Naive thymus-derived CD8-positive, alpha-beta T cell (primary cell): ENCODE results near the gene SKAP1. TPM values are rescaled to one million over a fixed set of nuclear protein-coding genes. Genes with fewer than 3 reads are reported as not detected.

ENCODE experiments used
- ATAC-seq, 2 donors: fragments of 150-1000 bp; cut with Tn5 transposase in 1 of 2; sonication (Bioruptor Pico), chemical (Tn5 transposase) in 1 of 2; 1 replicate in 1 of 2; 2 replicates in 1 of 2; pipeline ENCODE4 v1.10.0; 2021; ENCODE audit warnings: mild to moderate bottlenecking in 2 of 2, moderate library complexity in 2 of 2
- POLR2A ChIA-PET: fragments of 350-600 bp; sonication (Branson Sonifier 250); formaldehyde crosslinking; loops from one replicate; lab custom pipeline; 2021; ENCODE audit warnings: antibody characterized with exemption; lab: Charles Lee
- DNase-seq, 10 donors: peaks; one replicate each; pipeline versions ENCODE4 v3.0.0 to v3.0.0-alpha.2; 2020 to 2022
- H3K27ac Mint-ChIP-seq, 10 donors: one replicate each; pipeline ENCODE4 v1.8.0; 2020 to 2022; ENCODE audit warnings: mild to moderate bottlenecking in 10 of 10, mixed read lengths in 10 of 10, moderate library complexity in 4 of 10, inconsistent platforms in 1 of 10
- H3K27me3 Mint-ChIP-seq, 5 donors: one replicate each; pipeline ENCODE4 v1.8.0; 2021 to 2022; ENCODE audit warnings: mixed read lengths in 5 of 5
- H3K36me3 Mint-ChIP-seq, 3 donors: one replicate each; pipeline ENCODE4 v1.8.0; 2020 to 2022; ENCODE audit warnings: mixed read lengths in 3 of 3, mild to moderate bottlenecking in 2 of 3, inconsistent platforms in 1 of 3
- H3K4me1 Mint-ChIP-seq, 4 donors: one replicate each; pipeline ENCODE4 v1.8.0; 2021 to 2022; ENCODE audit warnings: mixed read lengths in 4 of 4
- H3K4me3 Mint-ChIP-seq, 10 donors: one replicate each; pipeline ENCODE4 v1.8.0; 2020 to 2022; ENCODE audit warnings: mild to moderate bottlenecking in 10 of 10, mixed read lengths in 10 of 10, moderate library complexity in 6 of 10, inconsistent platforms in 1 of 10
- H3K9me3 Mint-ChIP-seq, 9 donors: one replicate each; pipeline ENCODE4 v1.8.0; 2020 to 2022; ENCODE audit warnings: mixed read lengths in 9 of 9, mild to moderate bottlenecking in 3 of 9, inconsistent platforms in 1 of 9, moderate library complexity in 1 of 9
- polyA plus RNA-seq, 3 donors: library from polyadenylated mRNA; unstranded; fragments of 300-500 nt; fragmentation: Illumina TruSeq; gene quantifications; one replicate each; pipeline ENCODE4 v1.2.3, GENCODE V29; 2021
- total RNA-seq, 8 experiments: library from RNA in 2 of 8; stranded (reverse) in 2 of 8; gene quantifications; one replicate each; pipeline ENCODE4 v1.2.3 and lab custom pipeline; 2021 to 2026

Gene SKAP1
- total and polyA plus RNA-seq, 5 experiments from 2014 or later = 73.0 to 237 (median 223) TPM

DNA sequence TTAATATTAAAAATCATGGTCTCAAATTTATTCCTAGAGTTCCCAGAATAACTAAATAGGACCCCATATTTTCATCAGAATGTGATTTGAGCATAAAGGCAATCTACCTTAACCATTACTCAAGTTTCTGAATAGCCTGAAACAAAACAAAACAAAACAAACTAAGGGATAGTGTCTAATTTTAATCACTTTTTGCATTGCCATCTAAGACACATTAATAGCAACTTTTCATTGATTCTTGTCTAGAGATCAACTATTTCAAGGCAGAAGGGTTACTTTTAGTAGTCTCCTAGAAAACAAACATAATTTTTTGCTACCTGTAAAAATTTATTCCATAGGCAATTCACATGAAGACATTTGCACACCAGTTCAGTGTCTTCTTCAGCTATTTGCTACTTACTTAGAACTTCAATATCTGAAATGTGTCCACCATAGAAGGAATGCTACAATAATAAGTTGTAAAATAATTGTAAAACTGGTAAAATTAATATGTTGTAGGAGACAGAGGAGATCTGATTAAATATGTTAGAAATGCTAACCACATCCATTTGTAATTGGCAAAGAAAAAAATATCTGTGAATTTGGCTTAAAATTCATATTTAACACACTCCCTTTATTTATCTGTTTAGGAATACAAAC lies 94.7 kb downstream of the SKAP1 start:
- ATAC-seq (no peak), DNase-seq (no peak)
- POLR2A ChIA-PET = no interaction called here
- Mint-ChIP-seq H3K27me3 (no peaks in the 10 kb centered on the region), H3K4me1 (peaks cover 4 to 17% (median 8%) of the 10 kb centered on the region in 4 donors), H3K27ac (no peak overlapping the region), H3K9me3 (no peaks in the 10 kb centered on the region), H3K4me3 (no peak overlapping the region), H3K36me3 (peaks cover 0 to 42% (median 0%) of the 10 kb centered on the region in 3 donors)

DNA sequence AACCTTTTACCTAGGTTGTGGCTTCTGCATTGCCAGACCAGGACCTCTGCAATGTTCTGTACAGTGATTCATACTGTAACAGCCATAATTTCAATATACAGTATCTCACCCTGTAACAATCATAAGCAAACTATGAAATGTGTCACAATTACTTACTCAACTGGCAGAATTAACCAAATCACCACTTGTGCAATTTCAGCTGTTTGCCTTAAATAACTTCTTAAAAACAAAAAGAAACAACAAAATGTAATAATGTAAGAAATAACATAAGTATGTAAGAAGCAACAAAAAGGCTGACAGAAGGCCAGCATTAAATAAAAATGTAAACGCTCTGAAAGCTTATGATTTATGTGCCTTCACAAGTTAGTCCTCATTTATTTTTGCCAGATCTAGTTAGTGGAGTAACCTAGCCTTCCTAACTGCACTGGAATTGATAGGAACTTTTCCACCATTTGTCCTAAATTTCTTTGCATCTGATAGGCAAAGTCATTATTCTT lies 96.9 kb downstream of the SKAP1 start:
- no peak overlapping the region for H3K4me3 Mint-ChIP-seq
- H3K27ac Mint-ChIP-seq = no peak overlapping the region
- no peaks in the 10 kb centered on the region for H3K27me3 Mint-ChIP-seq
- POLR2A ChIA-PET = interaction anchor here (0.7 kb wide), 1 partner anchor 21 kb away, joined by 3 read pairs; no protein-coding TSS in a partner anchor
- no peak for DNase-seq
- no peak for ATAC-seq
- peaks cover 9 to 29% (median 13%) of the 10 kb centered on the region in 4 donors for H3K4me1 Mint-ChIP-seq
- no peaks in the 10 kb centered on the region for H3K9me3 Mint-ChIP-seq
- peaks cover 0 to 37% (median 5%) of the 10 kb centered on the region in 3 donors for H3K36me3 Mint-ChIP-seq

DNA sequence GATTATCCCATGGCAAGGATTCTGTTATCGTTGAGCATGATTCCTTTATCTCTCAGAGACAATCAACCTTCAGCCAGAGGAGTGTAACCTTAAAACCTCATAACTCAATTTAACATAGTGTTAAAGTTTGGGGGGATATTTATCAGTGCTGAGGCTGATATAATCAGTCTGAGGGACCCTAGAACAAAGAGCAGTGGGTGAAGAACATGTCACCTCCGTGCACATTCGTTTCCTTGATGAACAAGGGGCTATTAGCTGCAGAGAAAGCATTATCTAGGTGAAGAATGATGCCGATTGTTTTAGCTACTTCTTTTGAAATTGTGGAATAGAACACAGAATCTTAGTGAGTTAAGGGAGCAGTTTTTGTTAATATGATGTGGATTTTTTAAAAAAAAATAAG lies 99.1 kb downstream of the SKAP1 start:
- Mint-ChIP-seq H3K4me3 (no peak overlapping the region), H3K27me3 (no peaks in the 10 kb centered on the region), H3K4me1 (peaks cover 5 to 24% (median 8%) of the 10 kb centered on the region in 4 donors), H3K36me3 (peaks cover 0 to 38% (median 5%) of the 10 kb centered on the region in 3 donors), H3K9me3 (no peaks in the 10 kb centered on the region), H3K27ac (no peak overlapping the region)
- POLR2A ChIA-PET = no interaction called here
- ATAC-seq (no peak), DNase-seq (no peak)

GRCh38 chr17:48330421-48330820 lies 99.6 kb downstream of the SKAP1 start:
- Mint-ChIP-seq H3K36me3 (peaks cover 0 to 38% (median 5%) of the 10 kb centered on the region in 3 donors), H3K4me3 (no peak overlapping the region), H3K27ac (no peak overlapping the region), H3K27me3 (no peaks in the 10 kb centered on the region), H3K9me3 (no peaks in the 10 kb centered on the region), H3K4me1 (peaks cover 4 to 20% (median 7%) of the 10 kb centered on the region in 4 donors)
- POLR2A ChIA-PET = no interaction called here
- DNase-seq (no peak), ATAC-seq (no peak)

- ATAC-seq (no peak), DNase-seq (no peak)
- no peak overlapping the region for H3K4me3 Mint-ChIP-seq
- POLR2A ChIA-PET = no interaction called here
- H3K9me3 Mint-ChIP-seq = no peaks in the 10 kb centered on the region
- no peaks in the 10 kb centered on the region for H3K27me3 Mint-ChIP-seq
- H3K27ac Mint-ChIP-seq = peak overlapping the region in 2 of 10 donors; percentile 25 to 45
- peaks cover 0 to 40% (median 5%) of the 10 kb centered on the region in 3 donors for H3K36me3 Mint-ChIP-seq
- peaks cover 4 to 20% (median 8%) of the 10 kb centered on the region in 4 donors for H3K4me1 Mint-ChIP-seq
Observed at GRCh38 chr17:48328457-48328856, 101.6 kb downstream of the SKAP1 start.

GRCh38 chr17:48326310-48326709 lies 103.7 kb downstream of the SKAP1 start:
- H3K27ac Mint-ChIP-seq = peak overlapping the region in 1 of 10 donors; percentile 3
- ATAC-seq (no peak), DNase-seq (no peak)
- no peaks in the 10 kb centered on the region for H3K9me3 Mint-ChIP-seq
- POLR2A ChIA-PET = interaction anchor here (0.7 kb wide), 1 partner anchor 1507 kb away, joined by 4 read pairs; no protein-coding TSS in a partner anchor
- no peaks in the 10 kb centered on the region for H3K27me3 Mint-ChIP-seq
- H3K4me1 Mint-ChIP-seq = peaks cover 5 to 37% (median 17%) of the 10 kb centered on the region in 4 donors
- no peak overlapping the region for H3K4me3 Mint-ChIP-seq
- peaks cover 0 to 37% (median 5%) of the 10 kb centered on the region in 3 donors for H3K36me3 Mint-ChIP-seq

DNA sequence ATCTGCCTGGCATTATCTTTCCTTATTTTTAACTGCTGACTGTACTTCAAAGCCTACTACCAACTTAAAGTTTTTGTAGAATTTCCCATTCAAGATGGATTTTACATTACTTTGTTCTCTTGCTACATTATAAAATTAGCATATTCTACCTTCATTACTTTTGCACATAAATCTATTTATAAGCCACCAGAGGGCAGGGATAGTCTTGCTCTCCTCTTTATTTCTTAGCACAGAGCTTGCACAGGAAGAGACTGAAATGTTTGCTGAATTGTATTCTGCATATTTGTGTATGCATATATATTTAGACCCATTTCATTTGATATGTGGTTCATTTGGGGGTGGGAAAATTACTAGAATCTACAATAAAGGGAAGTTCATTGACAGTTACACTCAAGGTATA lies 108.0 kb downstream of the SKAP1 start:
- no peak for DNase-seq
- no peak overlapping the region for H3K4me3 Mint-ChIP-seq
- peaks cover 2 to 23% (median 17%) of the 10 kb centered on the region in 4 donors for H3K4me1 Mint-ChIP-seq
- no peak for ATAC-seq
- no peaks in the 10 kb centered on the region for H3K27me3 Mint-ChIP-seq
- peak overlapping the region in 3 of 10 donors; percentile 1 to 52 (median 2) for H3K27ac Mint-ChIP-seq
- no peaks in the 10 kb centered on the region for H3K9me3 Mint-ChIP-seq
- POLR2A ChIA-PET = no interaction called here
- peaks cover 0 to 34% (median 3%) of the 10 kb centered on the region in 3 donors for H3K36me3 Mint-ChIP-seq

GRCh38 chr17:48317732-48318131 lies 112.3 kb downstream of the SKAP1 start:
- H3K4me1 Mint-ChIP-seq = peaks cover 12 to 32% (median 28%) of the 10 kb centered on the region in 4 donors
- H3K36me3 Mint-ChIP-seq = peaks cover 0 to 40% (median 3%) of the 10 kb centered on the region in 3 donors
- POLR2A ChIA-PET = no interaction called here
- H3K4me3 Mint-ChIP-seq = no peak overlapping the region
- DNase-seq (no peak), ATAC-seq (no peak)
- H3K27me3 Mint-ChIP-seq = no peaks in the 10 kb centered on the region
- no peak overlapping the region for H3K27ac Mint-ChIP-seq
- no peaks in the 10 kb centered on the region for H3K9me3 Mint-ChIP-seq

DNA sequence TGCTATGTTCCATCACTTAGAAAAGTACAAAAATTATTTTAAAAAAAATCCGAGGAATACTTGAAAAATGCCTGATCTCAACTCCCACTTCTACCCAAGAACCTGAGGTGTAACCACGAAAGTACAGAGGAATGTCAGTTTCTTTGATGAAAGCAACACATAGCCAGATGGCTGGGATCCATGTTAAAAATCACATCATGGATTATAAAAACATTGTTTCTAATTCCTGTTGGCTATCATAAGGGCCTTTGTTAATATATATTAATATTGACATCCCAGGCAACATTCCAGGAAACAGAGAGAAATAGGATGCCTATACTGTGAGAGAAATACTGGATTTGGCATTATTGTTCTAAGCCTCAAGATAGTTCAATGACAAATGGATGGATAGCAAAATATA lies 115.3 kb downstream of the SKAP1 start:
- DNase-seq (no peak), ATAC-seq (no peak)
- no peak overlapping the region for H3K4me3 Mint-ChIP-seq
- H3K27me3 Mint-ChIP-seq = no peaks in the 10 kb centered on the region
- H3K36me3 Mint-ChIP-seq = peaks cover 0 to 42% (median 3%) of the 10 kb centered on the region in 3 donors
- no peak overlapping the region for H3K27ac Mint-ChIP-seq
- POLR2A ChIA-PET = no interaction called here
- no peaks in the 10 kb centered on the region for H3K9me3 Mint-ChIP-seq
- H3K4me1 Mint-ChIP-seq = peaks cover 12 to 23% (median 17%) of the 10 kb centered on the region in 4 donors

GRCh38 chr17:48313096-48313755 lies 116.8 kb downstream of the SKAP1 start:
- no peak for DNase-seq
- Mint-ChIP-seq H3K27ac (peak overlapping the region in 4 of 10 donors; percentile 1 to 26 (median 16)), H3K4me1 (peaks cover 12 to 20% (median 15%) of the 10 kb centered on the region in 4 donors), H3K4me3 (no peak overlapping the region), H3K36me3 (peaks cover 0 to 30% (median 0%) of the 10 kb centered on the region in 3 donors), H3K27me3 (no peaks in the 10 kb centered on the region), H3K9me3 (no peaks in the 10 kb centered on the region)
- ATAC-seq = no peak
- POLR2A ChIA-PET = no interaction called here

- Mint-ChIP-seq H3K9me3 (no peaks in the 10 kb centered on the region), H3K4me3 (no peak overlapping the region), H3K27ac (no peak overlapping the region), H3K27me3 (no peaks in the 10 kb centered on the region), H3K4me1 (peaks cover 9 to 17% (median 11%) of the 10 kb centered on the region in 4 donors), H3K36me3 (peaks cover 0 to 23% (median 0%) of the 10 kb centered on the region in 3 donors)
- DNase-seq (no peak), ATAC-seq (no peak)
- POLR2A ChIA-PET = no interaction called here
Observed at GRCh38 chr17:48311324-48311723, 118.7 kb downstream of the SKAP1 start.

DNA sequence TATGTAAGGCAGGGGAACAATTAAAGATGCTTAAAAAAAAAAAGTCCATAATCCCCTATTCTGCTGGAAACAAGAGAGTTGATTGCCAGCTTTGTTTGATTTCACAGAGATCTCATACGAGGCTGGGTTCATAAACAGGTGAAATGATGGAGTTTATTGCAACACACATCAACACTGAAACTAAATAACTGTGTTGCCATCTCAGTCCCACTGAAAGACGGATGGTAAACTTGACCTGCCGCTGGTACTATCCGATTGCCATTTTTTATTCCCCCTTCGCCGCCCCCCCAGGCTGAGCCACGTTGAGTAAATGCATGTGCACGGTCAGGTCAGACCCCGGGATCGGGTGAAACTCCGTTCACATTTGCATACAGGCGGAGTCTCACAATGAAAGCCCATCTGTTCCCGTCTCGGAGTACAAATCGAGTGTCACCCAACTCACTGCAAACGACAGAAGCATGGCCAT lies 119.2 kb downstream of the SKAP1 start:
- Mint-ChIP-seq H3K27me3 (no peaks in the 10 kb centered on the region), H3K9me3 (no peaks in the 10 kb centered on the region), H3K4me3 (no peak overlapping the region), H3K36me3 (peaks cover 0 to 22% (median 0%) of the 10 kb centered on the region in 3 donors), H3K4me1 (peaks cover 7 to 12% (median 10%) of the 10 kb centered on the region in 4 donors), H3K27ac (no peak overlapping the region)
- POLR2A ChIA-PET = no interaction called here
- ATAC-seq (no peak), DNase-seq (no peak)

DNA sequence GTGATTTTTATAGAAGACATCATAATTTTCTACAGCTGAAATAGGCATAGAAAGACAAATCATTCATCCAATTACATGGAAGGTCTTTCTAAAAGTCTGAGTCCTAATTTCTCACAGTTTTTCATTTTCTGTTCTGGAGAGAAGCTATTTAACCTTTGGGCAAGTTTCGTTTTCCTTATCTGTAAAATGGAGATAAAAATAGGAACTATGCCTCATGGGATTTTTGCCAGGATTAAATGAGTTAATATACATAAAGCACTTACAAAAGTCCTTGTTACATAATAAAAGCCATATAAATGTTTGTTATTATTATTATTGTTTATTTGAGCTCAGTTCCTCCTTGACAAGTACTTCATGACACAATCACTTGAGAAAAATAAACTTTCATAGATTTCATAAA lies 121.4 kb downstream of the SKAP1 start:
- POLR2A ChIA-PET = interaction anchor here (1.1 to 1.4 kb wide), 2 partner anchors 14 to 279 kb away, joined by 3 to 4 read pairs; no protein-coding TSS in a partner anchor
- Mint-ChIP-seq H3K27ac (no peak overlapping the region), H3K4me1 (peaks cover 7 to 17% (median 10%) of the 10 kb centered on the region in 4 donors), H3K36me3 (peaks cover 0 to 22% (median 0%) of the 10 kb centered on the region in 3 donors), H3K4me3 (no peak overlapping the region), H3K27me3 (no peaks in the 10 kb centered on the region), H3K9me3 (no peaks in the 10 kb centered on the region)
- no peak for DNase-seq
- ATAC-seq = no peak
